G401 (cell line): ENCODE measurements around the gene NCAPD2. TPM values are rescaled to one million over a fixed set of nuclear protein-coding genes. Genes with fewer than 3 reads are reported as not detected.
"Not testable (repeated sequence)": the region's sequence is repeated elsewhere in the genome, so short reads cannot be mapped to it uniquely, and the experiment has no call there.

ENCODE experiments used
- DNase-seq: peaks from one replicate; pipeline ENCODE4 v3.0.0-alpha.2; 2015; ENCODE audit warnings: low spot score
- in situ Hi-C: cut with HindIII; loops from 2 replicates; pipeline ENCODE4 v1.10.0; 2016; ENCODE audit warnings: low sequenced_read_pairs, mixed read lengths
- total RNA-seq: library from RNA; depleted of rRNA; stranded (reverse); fragments of >200 nt; shearing (Covaris generic); gene quantifications from 2 replicates; pipeline ENCODE4 v1.2.3, GENCODE V29; 2014

The NCAPD2 gene
- total RNA-seq, 1 experiment from 2014 or later, result 102 TPM

- no peak for DNase-seq
- in situ Hi-C loops, result no loop called here
Measured at GRCh38 chr12:6463858-6464257, 30.0 kb upstream of the NCAPD2 start.

- peak; percentile 37 for DNase-seq
- in situ Hi-C loops, result no loop called here
Measured at GRCh38 chr12:6464531-6464930, 29.4 kb upstream of the NCAPD2 start.

- in situ Hi-C loops, result no loop called here
- peak; percentile 81 for DNase-seq
Measured at GRCh38 chr12:6465467-6466183, 28.3 kb upstream of the NCAPD2 start.

- DNase-seq, result no peak
- in situ Hi-C loops, result no loop called here
Measured at GRCh38 chr12:6466184-6466573, 27.7 kb upstream of the NCAPD2 start.

- DNase-seq, in situ Hi-C loops: not testable (repeated sequence)
Measured at GRCh38 chr12:6466751-6467150, 27.2 kb upstream of the NCAPD2 start.

GRCh38 chr12:6467571-6468282 lies 26.2 kb upstream of the NCAPD2 start:
- in situ Hi-C loops, DNase-seq: not testable (repeated sequence)

- in situ Hi-C loops, result no loop called here
Measured at GRCh38 chr12:6468283-6468575, 25.7 kb upstream of the NCAPD2 start.

GRCh38 chr12:6469092-6469491 lies 24.8 kb upstream of the NCAPD2 start:
- DNase-seq, result no peak
- in situ Hi-C loops, result no loop called here

More at GRCh38 chr12:6468283-6468575, 25.7 kb upstream of the NCAPD2 start:
- DNase-seq, result no peak

GRCh38 chr12:6469609-6470374 lies 24.1 kb upstream of the NCAPD2 start:
- DNase-seq, result peak; percentile 23
- in situ Hi-C loops, result no loop called here

GRCh38 chr12:6470375-6471163 lies 23.3 kb upstream of the NCAPD2 start, which contains the start of gene VAMP1:
TSS of gene VAMP1 (minus strand) at chr12:6470677. CDS start at chr12:6470531, 146 bp downstream.
- in situ Hi-C loops, result no loop called here
- peak; percentile 96 for DNase-seq

GRCh38 chr12:6471989-6472360 lies 21.9 kb upstream of the NCAPD2 start:
- DNase-seq, result no peak
- in situ Hi-C loops, result no loop called here

GRCh38 chr12:6472491-6472890 lies 21.4 kb upstream of the NCAPD2 start:
- no peak for DNase-seq
- in situ Hi-C loops, result no loop called here

GRCh38 chr12:6475233-6475975 lies 18.5 kb upstream of the NCAPD2 start:
- in situ Hi-C loops, DNase-seq: not testable (repeated sequence)

- no peak for DNase-seq
- in situ Hi-C loops, result no loop called here
Measured at GRCh38 chr12:6476489-6476888, 17.4 kb upstream of the NCAPD2 start.

- in situ Hi-C loops, DNase-seq: not testable (repeated sequence)
Measured at GRCh38 chr12:6477601-6478377, 16.1 kb upstream of the NCAPD2 start.

GRCh38 chr12:6478416-6478815 lies 15.5 kb upstream of the NCAPD2 start:
- in situ Hi-C loops, result no loop called here
- no peak for DNase-seq

GRCh38 chr12:6488240-6488639 lies 5.7 kb upstream of the NCAPD2 start:
- no peak for DNase-seq

GRCh38 chr12:6489449-6489848 lies 4.5 kb upstream of the NCAPD2 start:
- DNase-seq, result no peak
- in situ Hi-C loops, result no loop called here

More at GRCh38 chr12:6488240-6488639, 5.7 kb upstream of the NCAPD2 start:
- in situ Hi-C loops, result no loop called here
